Measurements from ENCODE around the gene CHRNA3. TPM values are rescaled to one million over a fixed set of nuclear protein-coding genes. Genes with fewer than 3 reads are reported as not detected.

Gene CHRNA3
- total RNA-seq, 2 experiments from 2014 or later = not detected

DNA sequence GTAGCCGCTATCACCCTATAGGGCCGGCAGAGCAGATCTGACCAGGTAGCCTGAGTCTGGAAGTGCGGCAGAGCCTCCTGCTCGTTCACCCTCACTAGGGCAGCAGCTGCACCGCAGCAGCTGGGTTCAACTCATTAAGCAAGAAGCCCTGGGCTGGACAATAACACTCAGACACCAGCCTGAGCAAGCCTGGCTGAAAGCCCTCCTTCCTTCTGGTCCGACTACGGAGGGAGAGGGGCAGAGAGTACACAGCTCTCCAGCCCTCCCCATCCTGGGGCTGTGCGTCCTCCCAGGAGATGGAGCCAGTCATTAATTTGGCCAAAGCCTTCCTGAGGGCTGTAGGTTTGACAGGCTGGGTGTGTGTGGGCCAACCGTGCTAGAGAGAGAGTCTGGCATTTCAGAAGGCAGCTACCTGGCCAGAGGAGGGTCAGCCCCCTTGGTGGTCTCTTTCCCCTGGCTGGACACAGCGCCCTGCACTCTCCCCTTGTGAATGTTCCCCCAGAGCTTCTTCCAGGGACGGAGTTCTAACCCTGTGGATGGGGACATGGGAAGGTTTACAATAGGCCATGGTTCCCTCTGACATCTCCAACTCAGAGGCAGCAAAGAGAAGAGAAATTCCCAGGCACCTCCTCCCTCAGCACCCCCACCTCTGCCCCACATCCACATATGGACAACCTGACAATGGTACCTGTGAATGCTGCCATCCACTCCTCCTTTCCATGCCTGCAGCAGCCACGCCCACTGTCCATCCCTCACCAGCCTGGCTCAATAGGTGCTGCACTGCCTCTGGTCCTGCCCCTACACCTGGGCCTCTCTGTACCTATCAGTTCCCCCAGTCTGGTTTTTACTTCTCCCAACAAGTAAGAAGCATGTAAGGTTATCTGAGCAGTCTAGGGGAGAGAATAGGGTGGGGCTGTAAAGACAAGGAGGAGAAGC is 13.7 kb upstream of the CHRNA3 start:
- Mint-ChIP-seq H3K4me3 (no peak overlapping the region), H3K9me3 (peaks cover 4% of the 10 kb centered on the region), H3K27ac (no peak overlapping the region), H3K27me3 (no peaks in the 10 kb centered on the region), H3K4me1 (ENCODE audit: low read depth) (no peaks in the 10 kb centered on the region), H3K36me3 (ENCODE audit: low read depth) (no peaks in the 10 kb centered on the region)
- TF ChIP-seq, protein P1, sequence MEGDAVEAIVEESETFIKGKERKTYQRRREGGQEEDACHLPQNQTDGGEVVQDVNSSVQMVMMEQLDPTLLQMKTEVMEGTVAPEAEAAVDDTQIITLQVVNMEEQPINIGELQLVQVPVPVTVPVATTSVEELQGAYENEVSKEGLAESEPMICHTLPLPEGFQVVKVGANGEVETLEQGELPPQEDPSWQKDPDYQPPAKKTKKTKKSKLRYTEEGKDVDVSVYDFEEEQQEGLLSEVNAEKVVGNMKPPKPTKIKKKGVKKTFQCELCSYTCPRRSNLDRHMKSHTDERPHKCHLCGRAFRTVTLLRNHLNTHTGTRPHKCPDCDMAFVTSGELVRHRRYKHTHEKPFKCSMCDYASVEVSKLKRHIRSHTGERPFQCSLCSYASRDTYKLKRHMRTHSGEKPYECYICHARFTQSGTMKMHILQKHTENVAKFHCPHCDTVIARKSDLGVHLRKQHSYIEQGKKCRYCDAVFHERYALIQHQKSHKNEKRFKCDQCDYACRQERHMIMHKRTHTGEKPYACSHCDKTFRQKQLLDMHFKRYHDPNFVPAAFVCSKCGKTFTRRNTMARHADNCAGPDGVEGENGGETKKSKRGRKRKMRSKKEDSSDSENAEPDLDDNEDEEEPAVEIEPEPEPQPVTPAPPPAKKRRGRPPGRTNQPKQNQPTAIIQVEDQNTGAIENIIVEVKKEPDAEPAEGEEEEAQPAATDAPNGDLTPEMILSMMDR (IDR thresholded peaks at IDR 0.05) = no peak
- CTCF ChIA-PET = interaction anchor here (0.9 kb wide), 1 partner anchor 75 kb away, joined by 3 read pairs; no protein-coding TSS in a partner anchor
- POLR2A ChIA-PET = no interaction called here
- intact Hi-C loops (cut with micrococcal nuclease) = loop anchor here (5.0 kb wide), 1 partner anchor 73 kb away; no protein-coding TSS in a partner anchor
- DNase-seq (no peak), ATAC-seq (no peak)

DNA sequence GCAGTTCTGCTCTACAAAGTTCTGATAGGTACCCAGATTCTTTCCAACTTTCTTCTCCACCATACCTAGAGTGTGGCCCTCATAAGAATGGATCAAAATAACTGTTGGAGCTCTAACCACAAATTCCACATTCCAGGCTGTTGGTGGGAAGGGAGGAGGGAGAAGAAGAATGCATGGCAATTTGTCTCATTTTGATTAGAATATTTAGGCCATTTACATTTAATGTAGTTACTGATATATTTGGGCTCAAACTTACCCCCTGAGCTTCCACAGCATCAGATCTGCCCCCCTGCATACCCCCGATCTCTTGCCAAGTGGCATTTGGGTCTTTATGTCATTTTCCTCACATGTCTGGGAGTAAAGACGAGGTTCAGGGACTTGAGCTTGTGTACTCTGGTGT is 12.6 kb upstream of the CHRNA3 start:
- intact Hi-C loops (cut with micrococcal nuclease) = no loop called here
- Mint-ChIP-seq H3K4me3 (no peak overlapping the region), H3K4me1 (ENCODE audit: low read depth) (no peaks in the 10 kb centered on the region), H3K27ac (no peak overlapping the region), H3K36me3 (ENCODE audit: low read depth) (no peaks in the 10 kb centered on the region), H3K27me3 (peaks cover 2% of the 10 kb centered on the region), H3K9me3 (peaks cover 4% of the 10 kb centered on the region)
- TF ChIP-seq, protein P1 (IDR thresholded peaks at IDR 0.05) = no peak
- DNase-seq (no peak), ATAC-seq (no peak)
- POLR2A ChIA-PET = no interaction called here
- CTCF ChIA-PET = interaction anchor here (0.9 kb wide), 1 partner anchor 76 kb away, joined by 3 read pairs; no protein-coding TSS in a partner anchor

DNA sequence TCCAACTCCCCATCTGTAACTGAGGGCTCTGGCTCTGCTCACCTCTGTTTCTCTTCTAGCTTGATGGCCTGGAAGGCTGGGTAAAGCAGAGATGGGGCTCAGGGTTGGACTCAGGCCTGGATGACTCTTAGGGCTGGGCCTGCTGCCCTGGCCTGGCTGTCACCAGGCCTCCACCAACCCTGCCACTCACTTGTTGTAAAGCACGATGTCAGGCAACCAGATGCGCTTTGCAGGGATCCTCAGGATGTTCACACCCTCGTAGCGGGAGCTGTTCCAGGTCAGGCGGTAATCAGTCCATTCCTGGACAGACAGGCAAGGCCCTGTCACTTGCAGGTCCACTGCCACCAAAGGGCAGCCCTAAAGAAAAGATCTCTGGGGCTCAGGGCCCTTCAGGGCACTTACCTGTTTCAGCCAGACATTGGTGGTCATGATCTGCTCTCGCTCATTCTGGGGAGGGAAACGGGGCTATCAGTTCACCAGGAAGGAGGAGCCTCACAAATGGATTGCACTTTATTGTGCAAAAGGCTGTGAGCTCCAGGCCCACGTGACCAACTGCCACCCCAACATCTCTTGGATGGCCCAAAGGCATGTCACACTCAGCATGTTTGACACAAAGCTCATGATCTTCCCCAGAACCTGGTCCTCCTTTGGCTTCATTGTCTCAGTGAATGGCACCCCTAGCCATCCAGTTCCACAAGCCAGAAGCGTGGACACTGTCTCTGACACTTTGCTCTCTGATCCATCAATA is 10.3 kb upstream of the CHRNA3 start:
- POLR2A ChIA-PET = no interaction called here
- Mint-ChIP-seq H3K36me3 (ENCODE audit: low read depth) (no peaks in the 10 kb centered on the region), H3K27me3 (peaks cover 3% of the 10 kb centered on the region), H3K4me1 (ENCODE audit: low read depth) (no peaks in the 10 kb centered on the region), H3K9me3 (peaks cover 4% of the 10 kb centered on the region), H3K27ac (no peak overlapping the region), H3K4me3 (no peak overlapping the region)
- no peak for DNase-seq
- intact Hi-C loops (cut with micrococcal nuclease) = no loop called here
- TF ChIP-seq, protein P1 (IDR thresholded peaks at IDR 0.05) = no peak
- ATAC-seq = no peak
- CTCF ChIA-PET = no interaction called here

DNA sequence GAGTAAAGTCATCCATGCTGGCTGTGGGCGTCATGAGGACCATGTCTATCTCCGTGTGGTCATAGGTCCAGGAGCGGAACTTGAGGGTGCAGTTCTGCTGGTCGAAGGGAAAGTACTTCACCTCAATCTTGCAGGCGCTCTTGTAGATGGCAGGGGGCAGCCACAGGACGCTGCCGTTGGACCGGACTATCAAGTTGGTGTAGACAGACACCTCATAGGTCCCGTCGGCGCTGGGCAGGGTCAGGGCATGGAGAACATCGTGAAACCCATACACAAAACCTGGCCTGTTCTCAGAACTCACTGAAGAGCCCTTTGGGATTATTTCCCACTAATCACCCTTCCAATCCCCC is 8.9 kb upstream of the CHRNA3 start:
- ChIA-PET POLR2A (no interaction called here), CTCF (interaction anchor here (1.2 kb wide), 1 partner anchor 79 kb away, joined by 3 read pairs; no protein-coding TSS in a partner anchor)
- H3K27me3 Mint-ChIP-seq = peaks cover 3% of the 10 kb centered on the region
- no peaks in the 10 kb centered on the region for H3K36me3 Mint-ChIP-seq (ENCODE audit: low read depth)
- no peak overlapping the region for H3K4me3 Mint-ChIP-seq
- no peaks in the 10 kb centered on the region for H3K4me1 Mint-ChIP-seq (ENCODE audit: low read depth)
- intact Hi-C loops (cut with micrococcal nuclease) = no loop called here
- TF ChIP-seq, protein P1 (IDR thresholded peaks at IDR 0.05) = no peak
- ATAC-seq (no peak), DNase-seq (no peak)
- H3K27ac Mint-ChIP-seq = no peak overlapping the region
- peaks cover 4% of the 10 kb centered on the region for H3K9me3 Mint-ChIP-seq

Measured in activated CD8-positive, alpha-beta T cell treated with anti-CD3 and anti-CD28 coated beads for 36 hours (primary cell).